Kidney (tissue), 14 donors: Measurements from ENCODE around the gene NPM3. TPM values are rescaled to one million over a fixed set of nuclear protein-coding genes. Genes with fewer than 3 reads are reported as not detected.

Source experiments
- DNase-seq, 5 donors: peaks; one replicate each; pipeline ENCODE4 v3.0.0-alpha.2; 2013 to 2020
- FAIRE-seq: peaks from 2 replicates; lab custom pipeline; 2012; peaks lifted over from hg19 to GRCh38; lab: Jason Lieb, UNC
- H3K27ac ChIP-seq, 2 donors: one replicate each; pipeline ENCODE4 v1.7.0; 2013; ENCODE audit warnings: low read depth in 2 of 2, low read length in 2 of 2, inconsistent platforms in 1 of 2
- H3K27me3 ChIP-seq: one replicate; pipeline ENCODE4 v1.7.1; 2013; ENCODE audit warnings: low read length, inconsistent platforms; ENCODE audit not compliant: control insufficient read depth, insufficient read depth
- H3K36me3 ChIP-seq, 3 donors: one replicate each; pipeline versions ENCODE4 v1.7.0 to v1.7.1; 2013; ENCODE audit warnings: low read length in 3 of 3, control low read depth in 1 of 3, inconsistent platforms in 1 of 3; ENCODE audit not compliant: insufficient read depth in 3 of 3, control insufficient read depth in 2 of 3
- H3K4me1 ChIP-seq, 3 donors: one replicate each; pipeline versions ENCODE4 v1.7.0 to v1.7.1; 2013; ENCODE audit warnings: low read length in 3 of 3, inconsistent platforms in 1 of 3, low read depth in 1 of 3; ENCODE audit not compliant: control insufficient read depth in 2 of 3, insufficient read depth in 2 of 3
- H3K4me3 ChIP-seq, 3 donors: one replicate each; pipeline versions ENCODE4 v1.7.0 to v1.8.1; 2013; ENCODE audit warnings: low read length in 3 of 3, control low read depth in 1 of 3, inconsistent platforms in 1 of 3
- H3K9ac ChIP-seq, 3 donors: one replicate each; pipeline versions ENCODE4 v1.7.0 to v1.7.1; 2013; ENCODE audit warnings: low read length in 3 of 3, control low read depth in 1 of 3, inconsistent platforms in 1 of 3
- H3K9me3 ChIP-seq, 3 donors: one replicate each; pipeline versions ENCODE4 v1.7.0 to v1.7.1; 2013; ENCODE audit warnings: low read length in 3 of 3, control low read depth in 1 of 3, inconsistent platforms in 1 of 3; ENCODE audit not compliant: control insufficient read depth in 2 of 3, insufficient read depth in 1 of 3
- intact Hi-C: fragments of 100-400 bp; cut with DNase I; formaldehyde crosslinking; loops from one replicate; pipeline ENCODE4 v1.11.1; 2022
- polyA plus RNA-seq: library from polyadenylated mRNA; stranded (reverse); fragments of 350-450 nt; fragmentation: Illumina TruSeq; extraction: RNeasy Lipid Tissue Mini Kit (QIAGEN cat#74804); gene quantifications from one replicate; pipeline ENCODE4 v1.2.3, GENCODE V29; 2014; ENCODE audit warnings: low read depth, low replicate concordance; ENCODE audit not compliant: insufficient read depth
- total RNA-seq: library from RNA; stranded (reverse); fragmentation: NEBNext Ultra II Directional; extraction: Animal tissue kit (Norgen Biotek cat#: 25700); gene quantifications from one replicate; pipeline ENCODE4 v1.2.1, GENCODE V29; 2021
- TF ChIP-seq, protein P1 (sequence below): IDR thresholded peaks from 3 replicates; pipeline ENCODE4 v1.5.1; 2012; ENCODE audit warnings: mild to moderate bottlenecking, moderate library complexity, borderline replicate concordance; ENCODE audit not compliant: insufficient read depth; ENCODE audit errors: extremely low read depth
- donor health status: control.
- donor health status: control.
- donor health status: control.
- donor health status: control.
- donor health status: control.
- donor health status: DM: yes; HTN: yes; CAD: no.
- donor health status: Normal renal cell carcinoma (clear cell type).

The NPM3 gene
- total and polyA plus RNA-seq, 2 donors from 2014 or later: 23.8 to 34.0 TPM

- no peaks in the 10 kb centered on the region for H3K27me3 ChIP-seq
- TF ChIP-seq, protein P1, sequence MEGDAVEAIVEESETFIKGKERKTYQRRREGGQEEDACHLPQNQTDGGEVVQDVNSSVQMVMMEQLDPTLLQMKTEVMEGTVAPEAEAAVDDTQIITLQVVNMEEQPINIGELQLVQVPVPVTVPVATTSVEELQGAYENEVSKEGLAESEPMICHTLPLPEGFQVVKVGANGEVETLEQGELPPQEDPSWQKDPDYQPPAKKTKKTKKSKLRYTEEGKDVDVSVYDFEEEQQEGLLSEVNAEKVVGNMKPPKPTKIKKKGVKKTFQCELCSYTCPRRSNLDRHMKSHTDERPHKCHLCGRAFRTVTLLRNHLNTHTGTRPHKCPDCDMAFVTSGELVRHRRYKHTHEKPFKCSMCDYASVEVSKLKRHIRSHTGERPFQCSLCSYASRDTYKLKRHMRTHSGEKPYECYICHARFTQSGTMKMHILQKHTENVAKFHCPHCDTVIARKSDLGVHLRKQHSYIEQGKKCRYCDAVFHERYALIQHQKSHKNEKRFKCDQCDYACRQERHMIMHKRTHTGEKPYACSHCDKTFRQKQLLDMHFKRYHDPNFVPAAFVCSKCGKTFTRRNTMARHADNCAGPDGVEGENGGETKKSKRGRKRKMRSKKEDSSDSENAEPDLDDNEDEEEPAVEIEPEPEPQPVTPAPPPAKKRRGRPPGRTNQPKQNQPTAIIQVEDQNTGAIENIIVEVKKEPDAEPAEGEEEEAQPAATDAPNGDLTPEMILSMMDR: no peak
- intact Hi-C loops: no loop called here
- no peak overlapping the region for H3K4me3 ChIP-seq
- peaks cover 0 to 8% (median 0%) of the 10 kb centered on the region in 3 donors for H3K4me1 ChIP-seq
- DNase-seq (no peak), FAIRE-seq (no peak)
- H3K27ac ChIP-seq: no peak overlapping the region
- no peaks in the 10 kb centered on the region for H3K36me3 ChIP-seq
- no peak overlapping the region for H3K9ac ChIP-seq
- H3K9me3 ChIP-seq: no peaks in the 10 kb centered on the region
Measured at GRCh38 chr10:101766306-101766705, 16.9 kb downstream of the NPM3 start.

DNA sequence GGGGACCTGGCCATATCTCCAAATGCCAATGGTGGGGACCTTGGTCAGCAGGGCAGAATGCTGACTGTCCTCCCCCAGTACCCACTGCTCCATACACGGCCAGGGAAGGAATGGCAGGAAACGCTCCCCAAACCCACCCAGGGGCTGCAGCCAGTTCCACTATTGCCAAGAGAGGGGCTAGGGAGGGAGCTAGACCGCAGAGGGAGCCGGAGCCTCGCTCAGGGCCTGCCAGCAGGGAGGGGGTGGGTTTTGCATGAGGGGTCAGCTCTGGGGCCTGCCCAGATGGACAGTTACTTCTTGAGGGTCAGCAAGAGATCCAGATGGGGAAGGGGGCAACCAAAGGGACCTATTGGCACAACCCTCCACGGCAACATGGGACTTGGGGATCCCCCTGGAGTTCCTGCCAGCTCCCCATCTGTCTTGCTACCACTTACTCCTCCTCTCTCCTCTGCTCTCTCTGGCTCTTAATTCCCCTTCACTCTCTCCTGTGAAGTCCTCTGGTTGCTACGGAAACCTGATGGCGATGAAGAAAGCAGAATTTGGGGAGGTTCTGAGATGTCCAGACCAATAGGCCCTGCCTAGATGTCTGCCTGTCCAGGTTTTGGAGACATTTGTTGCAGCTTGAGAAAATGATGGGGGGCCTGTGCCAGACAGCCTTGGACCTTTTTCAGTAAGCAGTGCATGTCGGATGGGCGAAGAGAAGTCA lies 20.0 kb downstream of the NPM3 start:
- Histone ChIP-seq H3K4me3 (no peak overlapping the region), H3K27me3 (peaks cover 3% of the 10 kb centered on the region), H3K27ac (no peak overlapping the region), H3K9me3 (no peaks in the 10 kb centered on the region), H3K36me3 (no peaks in the 10 kb centered on the region), H3K4me1 (peaks cover 0 to 8% (median 0%) of the 10 kb centered on the region in 3 donors), H3K9ac (no peak overlapping the region)
- no peak for DNase-seq
- FAIRE-seq: no peak
- intact Hi-C loops: no loop called here
- TF ChIP-seq, protein P1: no peak

- Histone ChIP-seq H3K27me3 (peaks cover 3% of the 10 kb centered on the region), H3K9me3 (no peaks in the 10 kb centered on the region), H3K36me3 (no peaks in the 10 kb centered on the region), H3K4me3 (no peak overlapping the region), H3K9ac (no peak overlapping the region), H3K27ac (no peak overlapping the region), H3K4me1 (peaks cover 0 to 7% (median 0%) of the 10 kb centered on the region in 3 donors)
- intact Hi-C loops: no loop called here
- FAIRE-seq (no peak), DNase-seq (no peak)
- TF ChIP-seq, protein P1: no peak
Measured at GRCh38 chr10:101762736-101763135, 20.5 kb downstream of the NPM3 start.
